Nephron (organoid): ENCODE measurements around the gene SESN3.

Experiments used
- H3K27ac Mint-ChIP-seq, 3 experiments: 2 replicates each; pipeline ENCODE4 v1.8.0; 2020; ENCODE audit warnings: mixed read lengths in 3 of 3, mild to moderate bottlenecking in 2 of 3, moderate library complexity in 1 of 3
- H3K27me3 Mint-ChIP-seq: 2 replicates; pipeline ENCODE4 v1.8.0; 2021; ENCODE audit warnings: low read depth, mild to moderate bottlenecking, moderate library complexity, mixed read lengths
- H3K36me3 Mint-ChIP-seq: 2 replicates; pipeline ENCODE4 v1.8.0; 2020; ENCODE audit warnings: low read depth, mixed read lengths
- H3K4me1 Mint-ChIP-seq: 2 replicates; pipeline ENCODE4 v1.8.0; 2020; ENCODE audit warnings: mixed read lengths
- H3K4me3 Mint-ChIP-seq, 3 experiments: 2 replicates each; pipeline ENCODE4 v1.8.0; 2020; ENCODE audit warnings: mild to moderate bottlenecking in 3 of 3, mixed read lengths in 3 of 3, moderate library complexity in 2 of 3
- H3K9me3 Mint-ChIP-seq: 2 replicates; pipeline ENCODE4 v1.8.0; 2020; ENCODE audit warnings: mixed read lengths
- TF ChIP-seq, protein P1 (sequence below), 3 experiments: fragments of 200-600 bp; sonication (generic); IDR thresholded peaks; one replicate each; pipeline ENCODE4 v1.5.0; 2021; ENCODE audit warnings: antibody characterized with exemption in 3 of 3; ENCODE audit not compliant: unreplicated experiment in 3 of 3

Gene SESN3

DNA sequence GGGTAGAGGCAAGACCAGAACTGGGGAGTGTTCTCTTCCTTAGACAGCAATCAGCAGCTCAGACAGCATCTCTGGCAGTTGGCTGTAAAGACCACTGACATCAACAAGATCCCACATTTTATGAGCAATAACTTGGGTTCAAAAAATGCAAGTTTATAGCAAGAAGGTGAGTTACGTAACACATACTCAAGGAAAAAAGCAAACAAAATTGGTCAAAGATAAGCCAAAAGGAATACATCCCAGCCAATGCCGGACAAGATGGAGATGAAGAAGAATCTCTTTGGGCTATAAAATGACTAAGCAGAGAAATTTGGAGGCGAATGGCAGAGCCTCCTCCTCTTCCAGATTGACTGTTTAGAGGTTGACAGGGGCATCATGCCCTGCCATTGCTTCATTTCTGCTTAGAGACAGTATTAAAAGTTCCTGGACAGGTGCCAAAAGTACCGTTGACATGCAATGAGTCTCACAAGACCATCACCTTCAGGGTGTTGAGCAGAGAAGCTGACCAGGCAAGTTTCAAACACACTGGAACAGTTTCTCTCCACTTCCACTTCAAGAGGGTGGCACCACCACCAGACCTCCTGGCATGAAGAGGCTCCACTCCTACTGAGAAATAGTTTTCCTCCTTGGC, 85.5 kb downstream of the SESN3 start:
- Mint-ChIP-seq H3K36me3 (no peaks in the 10 kb centered on the region), H3K27me3 (no peaks in the 10 kb centered on the region), H3K4me3 (no peak overlapping the region), H3K4me1 (peaks cover 52% of the 10 kb centered on the region), H3K9me3 (no peaks in the 10 kb centered on the region), H3K27ac (peak overlapping the region in 1 of 3 experiments; percentile 51)
- TF ChIP-seq, protein P1, sequence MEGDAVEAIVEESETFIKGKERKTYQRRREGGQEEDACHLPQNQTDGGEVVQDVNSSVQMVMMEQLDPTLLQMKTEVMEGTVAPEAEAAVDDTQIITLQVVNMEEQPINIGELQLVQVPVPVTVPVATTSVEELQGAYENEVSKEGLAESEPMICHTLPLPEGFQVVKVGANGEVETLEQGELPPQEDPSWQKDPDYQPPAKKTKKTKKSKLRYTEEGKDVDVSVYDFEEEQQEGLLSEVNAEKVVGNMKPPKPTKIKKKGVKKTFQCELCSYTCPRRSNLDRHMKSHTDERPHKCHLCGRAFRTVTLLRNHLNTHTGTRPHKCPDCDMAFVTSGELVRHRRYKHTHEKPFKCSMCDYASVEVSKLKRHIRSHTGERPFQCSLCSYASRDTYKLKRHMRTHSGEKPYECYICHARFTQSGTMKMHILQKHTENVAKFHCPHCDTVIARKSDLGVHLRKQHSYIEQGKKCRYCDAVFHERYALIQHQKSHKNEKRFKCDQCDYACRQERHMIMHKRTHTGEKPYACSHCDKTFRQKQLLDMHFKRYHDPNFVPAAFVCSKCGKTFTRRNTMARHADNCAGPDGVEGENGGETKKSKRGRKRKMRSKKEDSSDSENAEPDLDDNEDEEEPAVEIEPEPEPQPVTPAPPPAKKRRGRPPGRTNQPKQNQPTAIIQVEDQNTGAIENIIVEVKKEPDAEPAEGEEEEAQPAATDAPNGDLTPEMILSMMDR (IDR thresholded peaks at IDR 0.05; ENCODE audit: unreplicated experiment in 3 of 3): no peak

DNA sequence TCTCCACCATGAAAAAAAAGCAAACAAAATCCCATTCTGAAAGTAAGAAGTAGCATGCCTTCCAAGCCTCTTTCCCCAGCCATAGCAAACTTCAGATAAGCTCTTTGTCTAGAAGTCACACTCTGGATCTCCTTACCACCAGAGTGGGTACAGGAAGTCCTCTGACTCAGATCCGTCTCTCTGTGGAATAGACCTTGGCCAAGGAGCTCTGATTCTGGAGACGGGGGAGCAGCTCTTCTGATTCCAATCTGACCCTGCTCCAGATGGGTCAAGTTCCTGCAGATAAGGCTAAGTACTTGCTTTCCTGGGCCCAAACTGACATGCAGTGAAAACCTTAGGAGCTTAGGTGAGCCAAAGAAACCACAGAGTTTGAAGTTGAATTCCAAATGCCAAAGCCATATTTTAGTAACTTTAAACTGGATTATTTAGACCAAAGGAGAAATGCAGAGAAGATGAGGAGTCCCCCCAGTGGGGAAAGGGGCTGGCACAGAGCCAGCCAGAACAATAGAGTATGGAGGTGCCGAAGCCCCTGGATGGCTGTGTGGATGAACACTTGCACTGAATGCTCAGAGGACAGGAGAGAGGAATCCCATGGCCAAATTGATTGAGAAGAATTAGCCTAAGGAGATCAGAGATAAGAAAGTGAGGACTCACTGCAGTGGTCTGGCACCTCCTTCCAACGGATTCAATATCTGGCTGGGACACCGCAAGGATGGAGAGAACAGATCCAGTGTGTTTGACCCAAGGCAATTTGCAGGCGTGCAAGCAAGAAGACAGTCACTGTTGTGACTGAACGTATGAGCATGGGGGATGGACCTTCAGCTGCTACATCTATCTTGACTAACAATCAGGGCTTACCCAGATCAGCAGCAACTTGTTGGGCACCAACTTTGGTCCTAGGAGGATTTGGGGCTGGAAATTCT, 86.4 kb downstream of the SESN3 start:
- TF ChIP-seq, protein P1 (IDR thresholded peaks at IDR 0.05; ENCODE audit: unreplicated experiment in 3 of 3): no peak
- no peak overlapping the region for H3K27ac Mint-ChIP-seq

DNA sequence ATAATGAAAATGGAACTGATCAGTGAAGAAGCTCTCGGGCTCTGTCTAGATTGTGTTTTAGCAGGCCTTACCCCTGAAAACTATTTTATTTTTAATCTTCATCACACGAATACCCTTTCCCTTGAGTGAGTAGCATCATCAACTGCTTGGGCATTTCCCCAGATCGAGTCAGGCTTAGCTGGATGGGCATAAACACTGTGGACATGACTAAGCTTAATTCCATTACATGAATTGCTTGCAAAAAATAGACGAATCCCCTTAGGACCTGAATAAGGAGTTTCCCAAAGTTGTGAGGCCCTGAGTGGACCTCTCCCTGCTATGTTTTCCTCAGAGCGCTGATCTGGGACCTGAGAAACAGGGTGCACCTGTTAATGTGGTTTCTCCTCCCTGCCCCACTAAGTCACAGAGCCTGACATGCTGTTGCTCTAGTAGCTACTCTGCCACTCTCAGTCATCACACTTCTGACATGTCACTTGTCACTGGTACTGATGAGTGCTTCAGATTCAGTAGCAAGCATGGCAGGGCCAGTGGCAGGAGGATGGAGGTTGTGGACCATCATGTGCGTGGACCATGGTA, 87.8 kb downstream of the SESN3 start:
- no peaks in the 10 kb centered on the region for H3K36me3 Mint-ChIP-seq
- no peak overlapping the region for H3K4me3 Mint-ChIP-seq
- H3K4me1 Mint-ChIP-seq: peaks cover 32% of the 10 kb centered on the region
- H3K27ac Mint-ChIP-seq: no peak overlapping the region
- no peaks in the 10 kb centered on the region for H3K9me3 Mint-ChIP-seq
- TF ChIP-seq, protein P1 (IDR thresholded peaks at IDR 0.05; ENCODE audit: unreplicated experiment in 3 of 3): no peak
- H3K27me3 Mint-ChIP-seq: peaks cover 4% of the 10 kb centered on the region

More for the DNA sequence above, 86.4 kb downstream of the SESN3 start:
- Mint-ChIP-seq H3K4me3 (no peak overlapping the region), H3K4me1 (peaks cover 44% of the 10 kb centered on the region), H3K36me3 (no peaks in the 10 kb centered on the region), H3K27me3 (peaks cover 4% of the 10 kb centered on the region), H3K9me3 (no peaks in the 10 kb centered on the region)

DNA sequence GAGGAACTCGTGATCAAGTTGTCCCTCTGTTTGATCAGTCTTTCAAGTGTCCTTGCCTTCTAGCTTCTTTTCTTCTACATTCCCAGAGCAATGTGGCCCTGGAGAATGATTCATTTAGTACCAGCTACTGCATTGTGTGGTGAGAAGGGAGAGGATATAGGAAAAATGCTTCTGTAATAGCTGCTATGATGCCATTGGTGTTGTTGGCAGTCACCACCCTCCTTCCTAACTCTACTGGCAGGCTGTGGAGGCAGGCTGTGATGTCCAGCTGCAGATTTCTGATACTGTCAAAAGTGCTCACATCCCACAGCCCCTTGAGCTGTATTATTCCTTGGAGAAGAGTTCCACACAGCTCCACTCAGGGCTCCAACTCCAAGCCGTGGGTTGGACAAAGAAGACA, 88.6 kb downstream of the SESN3 start:
- peaks cover 24% of the 10 kb centered on the region for H3K4me1 Mint-ChIP-seq
- no peaks in the 10 kb centered on the region for H3K9me3 Mint-ChIP-seq
- H3K27ac Mint-ChIP-seq: no peak overlapping the region
- H3K36me3 Mint-ChIP-seq: no peaks in the 10 kb centered on the region
- peaks cover 4% of the 10 kb centered on the region for H3K27me3 Mint-ChIP-seq
- no peak overlapping the region for H3K4me3 Mint-ChIP-seq
- TF ChIP-seq, protein P1 (IDR thresholded peaks at IDR 0.05; ENCODE audit: unreplicated experiment in 3 of 3): no peak

DNA sequence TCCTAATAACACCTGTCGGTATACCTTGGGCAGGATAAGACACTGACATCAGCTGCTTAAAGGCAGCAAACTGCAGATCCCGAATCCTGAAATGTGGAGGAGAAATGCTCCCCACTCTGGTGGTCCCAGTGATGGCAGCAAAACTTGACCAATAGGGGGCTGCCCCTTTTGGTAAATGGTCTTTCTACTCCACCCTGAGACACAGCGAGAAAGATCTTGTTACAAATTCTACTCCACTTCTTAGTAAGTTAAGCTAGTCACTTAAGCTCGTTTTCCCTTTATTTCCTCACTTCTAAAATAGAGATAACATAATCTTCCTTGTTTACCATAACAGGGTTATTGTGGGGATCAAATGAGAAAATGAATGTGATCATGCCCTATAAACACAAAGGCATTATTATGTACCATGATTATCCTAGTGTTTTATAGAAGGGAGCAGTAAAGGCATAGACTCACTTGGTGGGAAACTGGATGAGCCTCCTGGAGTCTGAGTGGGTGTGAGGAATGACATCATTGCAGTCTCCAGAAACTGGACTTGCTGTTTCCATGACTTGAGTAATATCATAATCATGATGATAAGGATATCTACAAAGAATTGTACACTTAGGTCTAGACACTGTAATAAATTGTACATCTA, 90.5 kb downstream of the SESN3 start:
- Mint-ChIP-seq H3K27me3 (peaks cover 4% of the 10 kb centered on the region), H3K27ac (no peak overlapping the region), H3K9me3 (no peaks in the 10 kb centered on the region), H3K4me3 (no peak overlapping the region), H3K36me3 (no peaks in the 10 kb centered on the region), H3K4me1 (peaks cover 12% of the 10 kb centered on the region)
- TF ChIP-seq, protein P1 (IDR thresholded peaks at IDR 0.05; ENCODE audit: unreplicated experiment in 3 of 3): no peak
